IPS-15b (cell line): ENCODE data around the gene ANKS1B.
A peak's percentile ranks its signal among the peaks of the same experiment; 100 is the strongest.

Experiments used
- H3K27me3 ChIP-seq: one replicate; pipeline ENCODE4 v1.6.1; 2013; ENCODE audit warnings: low read length; ENCODE audit not compliant: control insufficient read depth, insufficient read depth
- H3K36me3 ChIP-seq: one replicate; pipeline ENCODE4 v1.6.1; 2013; ENCODE audit warnings: low read length; ENCODE audit not compliant: control insufficient read depth, insufficient read depth
- H3K4me1 ChIP-seq: one replicate; pipeline ENCODE4 v1.6.1; 2013; ENCODE audit warnings: mild to moderate bottlenecking, low read length; ENCODE audit not compliant: control insufficient read depth, insufficient read depth
- H3K4me3 ChIP-seq: one replicate; pipeline ENCODE4 v1.5.1; 2013; ENCODE audit warnings: low read depth, low read length
- H3K9ac ChIP-seq: one replicate; pipeline ENCODE4 v1.6.1; 2013; ENCODE audit warnings: low read depth, mild to moderate bottlenecking, low read length
- H3K9me3 ChIP-seq: one replicate; pipeline ENCODE4 v1.6.1; 2013; ENCODE audit warnings: mild to moderate bottlenecking, low read length; ENCODE audit not compliant: control insufficient read depth, insufficient read depth

The ANKS1B gene

GRCh38 chr12:99142651-99143050, 842.1 kb downstream of the ANKS1B start:
- Histone ChIP-seq H3K9me3 (no peaks in the 10 kb centered on the region), H3K36me3 (no peaks in the 10 kb centered on the region), H3K9ac (no peak overlapping the region), H3K4me3 (no peak overlapping the region), H3K27me3 (no peaks in the 10 kb centered on the region), H3K4me1 (no peaks in the 10 kb centered on the region)

- H3K36me3 ChIP-seq: no peaks in the 10 kb centered on the region
- H3K4me1 ChIP-seq: peaks cover 3% of the 10 kb centered on the region
- H3K4me3 ChIP-seq: no peak overlapping the region
- no peaks in the 10 kb centered on the region for H3K27me3 ChIP-seq
- no peaks in the 10 kb centered on the region for H3K9me3 ChIP-seq
- no peak overlapping the region for H3K9ac ChIP-seq
These were observed 844.6 kb downstream of the ANKS1B start for GRCh38 chr12:99140017-99140720.

- H3K4me1 ChIP-seq: peaks cover 3% of the 10 kb centered on the region
- no peaks in the 10 kb centered on the region for H3K9me3 ChIP-seq
- H3K9ac ChIP-seq: no peak overlapping the region
- no peaks in the 10 kb centered on the region for H3K27me3 ChIP-seq
- H3K36me3 ChIP-seq: no peaks in the 10 kb centered on the region
- H3K4me3 ChIP-seq: no peak overlapping the region
These were observed 846.3 kb downstream of the ANKS1B start for GRCh38 chr12:99138393-99138792.

- peaks cover 3% of the 10 kb centered on the region for H3K4me1 ChIP-seq
- no peak overlapping the region for H3K9ac ChIP-seq
- no peaks in the 10 kb centered on the region for H3K9me3 ChIP-seq
- no peaks in the 10 kb centered on the region for H3K36me3 ChIP-seq
- H3K4me3 ChIP-seq: no peak overlapping the region
- no peaks in the 10 kb centered on the region for H3K27me3 ChIP-seq
These were observed 847.4 kb downstream of the ANKS1B start for GRCh38 chr12:99137124-99137855.

- Histone ChIP-seq H3K4me3 (no peak overlapping the region), H3K9ac (no peak overlapping the region), H3K9me3 (no peaks in the 10 kb centered on the region), H3K4me1 (peaks cover 3% of the 10 kb centered on the region), H3K27me3 (no peaks in the 10 kb centered on the region), H3K36me3 (no peaks in the 10 kb centered on the region)
These were observed 848.2 kb downstream of the ANKS1B start for GRCh38 chr12:99136516-99136915.

GRCh38 chr12:99135376-99135775, 849.4 kb downstream of the ANKS1B start:
- Histone ChIP-seq H3K27me3 (no peaks in the 10 kb centered on the region), H3K4me3 (no peak overlapping the region), H3K9me3 (no peaks in the 10 kb centered on the region), H3K4me1 (peaks cover 3% of the 10 kb centered on the region), H3K9ac (no peak overlapping the region), H3K36me3 (no peaks in the 10 kb centered on the region)

GRCh38 chr12:99133401-99133800, 851.3 kb downstream of the ANKS1B start:
- no peaks in the 10 kb centered on the region for H3K9me3 ChIP-seq
- H3K4me1 ChIP-seq: peaks cover 3% of the 10 kb centered on the region
- no peaks in the 10 kb centered on the region for H3K36me3 ChIP-seq
- no peak overlapping the region for H3K4me3 ChIP-seq
- no peak overlapping the region for H3K9ac ChIP-seq
- no peaks in the 10 kb centered on the region for H3K27me3 ChIP-seq

GRCh38 chr12:99131751-99132199, 853.0 kb downstream of the ANKS1B start:
- no peaks in the 10 kb centered on the region for H3K27me3 ChIP-seq
- H3K9ac ChIP-seq: no peak overlapping the region
- no peaks in the 10 kb centered on the region for H3K9me3 ChIP-seq
- H3K4me1 ChIP-seq: no peaks in the 10 kb centered on the region
- no peaks in the 10 kb centered on the region for H3K36me3 ChIP-seq
- H3K4me3 ChIP-seq: peak overlapping the region; percentile 27

- no peaks in the 10 kb centered on the region for H3K9me3 ChIP-seq
- H3K36me3 ChIP-seq: no peaks in the 10 kb centered on the region
- H3K4me3 ChIP-seq: no peak overlapping the region
- H3K27me3 ChIP-seq: no peaks in the 10 kb centered on the region
- H3K4me1 ChIP-seq: no peaks in the 10 kb centered on the region
- H3K9ac ChIP-seq: no peak overlapping the region
These were observed 853.8 kb downstream of the ANKS1B start for GRCh38 chr12:99130808-99131553.

GRCh38 chr12:99128246-99128802, 856.4 kb downstream of the ANKS1B start:
- Histone ChIP-seq H3K9ac (no peak overlapping the region), H3K9me3 (no peaks in the 10 kb centered on the region), H3K27me3 (no peaks in the 10 kb centered on the region), H3K4me3 (no peak overlapping the region), H3K36me3 (no peaks in the 10 kb centered on the region), H3K4me1 (no peaks in the 10 kb centered on the region)

GRCh38 chr12:99122959-99123358, 861.8 kb downstream of the ANKS1B start:
- H3K27me3 ChIP-seq: no peaks in the 10 kb centered on the region
- H3K9me3 ChIP-seq: no peaks in the 10 kb centered on the region
- no peaks in the 10 kb centered on the region for H3K36me3 ChIP-seq

More at GRCh38 chr12:99122959-99123358, 861.8 kb downstream of the ANKS1B start:
- Histone ChIP-seq H3K4me1 (no peaks in the 10 kb centered on the region), H3K9ac (no peak overlapping the region), H3K4me3 (no peak overlapping the region)
